GM19372 (cell line): ENCODE results near the gene SNUPN.
"Not testable (repeated sequence)": the region's sequence is repeated elsewhere in the genome, so short reads cannot be mapped to it uniquely, and the experiment has no call there.

Experiments used
- ATAC-seq: cut with Tn5 transposase; IDR thresholded peaks from one replicate; pipeline ENCODE4 v1.9.1; 2021; ENCODE audit warnings: mild to moderate bottlenecking, low read depth, moderate library complexity; ENCODE audit not compliant: unreplicated experiment

SNUPN gene

GRCh38 chr15:75584121-75584520, 41.4 kb downstream of the SNUPN start:
- ATAC-seq, result no peak

- ATAC-seq, result no peak
Observed at GRCh38 chr15:75583701-75584100, 41.8 kb downstream of the SNUPN start.

DNA sequence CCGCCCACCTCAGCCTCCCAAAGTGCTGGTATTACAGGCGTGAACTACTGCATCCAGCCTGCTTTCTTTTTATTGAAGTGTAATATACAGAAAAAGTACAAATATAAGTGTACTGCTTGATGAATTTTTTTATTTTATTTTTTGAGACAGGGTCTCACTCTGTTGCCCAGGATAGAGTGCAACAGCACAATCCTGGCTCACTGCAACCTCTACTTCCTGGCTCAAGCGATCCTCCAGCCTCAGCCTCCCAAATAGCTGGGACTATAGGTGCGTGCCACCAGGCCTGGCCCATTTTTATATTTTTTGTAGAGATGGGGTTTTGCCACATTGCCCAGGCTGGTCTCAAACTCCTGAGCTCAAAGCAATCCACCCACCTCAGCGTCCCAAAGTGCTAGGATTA, 42.6 kb downstream of the SNUPN start:
- not testable (repeated sequence) for ATAC-seq

DNA sequence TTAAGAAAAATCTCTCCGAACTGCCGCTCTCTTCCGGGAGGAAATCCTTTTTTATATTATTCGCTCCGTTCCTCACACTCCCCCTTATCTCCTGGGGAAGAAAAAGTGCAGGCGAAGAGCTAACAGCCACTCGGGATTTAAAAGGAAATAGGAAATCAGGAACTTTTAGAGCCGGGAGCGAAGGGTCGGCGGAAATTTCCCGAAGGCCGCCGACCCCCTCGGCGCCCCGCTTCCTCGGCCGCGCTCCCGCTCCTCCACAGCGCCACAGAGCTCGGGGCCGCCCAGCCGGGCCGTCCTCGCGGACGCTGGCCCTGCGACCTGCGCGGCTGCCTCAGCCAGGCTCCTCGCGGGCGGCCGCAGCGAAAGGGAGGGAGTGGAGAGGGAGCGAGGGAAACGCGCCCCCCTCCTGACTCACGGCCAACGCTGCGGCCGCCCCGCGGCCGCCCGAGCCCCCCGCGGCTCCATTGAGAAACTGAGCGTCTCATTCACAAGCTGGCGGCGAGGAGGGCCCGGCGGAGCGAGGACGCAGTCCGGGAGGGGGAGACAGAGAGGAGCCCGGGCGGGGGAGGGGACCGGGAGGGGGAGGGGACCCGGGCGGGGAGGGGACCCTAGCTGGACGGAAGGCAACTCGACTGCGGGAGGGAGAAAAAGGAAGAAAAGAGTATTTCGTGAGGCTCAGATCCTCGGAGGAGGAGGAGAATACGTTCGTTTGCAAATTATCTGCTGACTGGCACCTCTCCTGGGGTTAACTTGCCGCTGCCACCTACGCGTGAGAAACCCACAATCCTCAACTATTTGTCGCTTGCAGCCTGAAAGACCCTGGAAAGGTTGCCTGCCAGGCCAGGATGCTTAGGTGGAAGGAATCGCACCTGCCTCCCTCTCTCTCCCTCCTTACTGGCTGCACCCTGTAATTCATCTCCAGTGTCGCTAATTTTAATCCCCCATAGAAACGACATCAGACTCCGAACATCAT, 46.3 kb downstream of the SNUPN start, which contains the start of gene PTPN9:
TSS of gene PTPN9 (minus strand) at position 368 of the 973 bp plus-strand sequence. CDS start 539 bp downstream, outside the sequence.
- peak; percentile 60 for ATAC-seq

DNA sequence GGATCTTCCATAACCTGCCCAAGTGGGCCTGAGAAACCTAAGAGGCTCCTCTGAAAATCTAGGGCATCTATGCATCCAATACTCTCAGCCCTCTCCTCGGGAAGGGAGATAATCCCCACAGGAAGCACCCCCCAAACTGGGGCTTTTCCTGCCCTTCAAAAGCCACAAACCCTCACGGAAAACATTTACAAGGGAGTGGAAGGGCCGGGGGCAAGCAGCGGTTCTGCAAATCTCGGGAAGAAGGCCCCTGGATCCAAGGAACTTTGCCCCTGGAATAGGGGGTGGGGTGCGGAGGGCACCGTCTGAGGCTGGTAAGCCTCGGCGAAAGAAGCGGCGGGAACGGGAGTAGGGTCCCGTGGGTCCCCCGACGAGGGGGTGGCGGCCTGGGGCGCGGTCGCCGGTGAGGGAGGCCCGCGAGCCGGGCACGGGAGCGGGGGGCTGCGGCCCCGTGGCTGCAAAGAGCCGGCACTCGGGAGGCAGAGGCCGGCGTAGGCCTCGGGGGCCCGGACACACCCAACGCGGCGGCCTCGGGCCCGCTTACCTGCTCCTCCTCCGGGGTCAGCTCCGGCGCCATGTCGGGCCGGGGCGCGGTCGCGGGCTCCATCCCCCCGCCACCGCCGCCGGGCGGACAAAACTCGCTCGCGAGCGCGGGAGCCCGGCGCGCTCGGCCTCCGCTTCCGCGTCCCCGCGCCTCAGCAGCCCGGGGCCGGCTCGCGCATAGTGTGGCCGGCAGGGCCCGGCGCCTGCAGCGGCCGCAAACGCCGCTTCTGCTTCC, 47.2 kb downstream of the SNUPN start:
- peak; percentile 35 for ATAC-seq

DNA sequence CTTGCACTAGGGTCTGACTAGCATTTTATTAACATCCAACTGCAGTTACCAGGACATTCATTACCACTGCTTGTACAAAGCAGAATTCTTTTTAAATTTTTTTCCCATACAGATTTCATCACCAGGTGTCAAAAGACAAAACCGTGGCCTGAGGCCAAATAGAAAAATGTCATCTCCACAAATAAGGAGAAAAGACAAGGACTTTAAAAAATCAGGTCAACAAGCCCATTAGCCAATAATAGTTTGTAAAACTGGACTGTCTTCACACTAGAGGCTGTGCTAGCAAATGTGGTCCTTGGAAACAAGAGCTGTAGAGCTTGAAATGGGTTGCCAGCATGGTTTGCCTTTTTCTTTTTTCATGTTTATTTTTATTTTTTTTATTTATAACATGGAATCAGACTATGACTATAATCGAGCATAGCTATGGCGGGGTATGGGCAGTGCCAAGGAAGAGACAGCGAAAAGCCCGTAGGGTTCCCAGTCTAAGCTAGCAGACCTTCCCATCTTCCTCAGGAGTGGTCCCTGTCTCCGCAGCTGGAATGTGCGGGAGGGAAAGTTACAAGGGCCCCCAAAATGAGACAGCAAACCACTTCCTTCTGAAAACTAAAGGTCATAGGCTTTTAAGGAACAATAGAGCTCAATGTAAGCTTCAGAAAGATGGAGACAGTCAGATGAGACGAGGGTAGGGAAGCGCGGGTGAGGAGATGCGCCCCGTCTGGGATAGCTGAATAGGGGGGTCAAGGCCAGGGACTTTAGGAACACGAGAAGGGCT, 47.9 kb downstream of the SNUPN start:
- ATAC-seq, result no peak

DNA sequence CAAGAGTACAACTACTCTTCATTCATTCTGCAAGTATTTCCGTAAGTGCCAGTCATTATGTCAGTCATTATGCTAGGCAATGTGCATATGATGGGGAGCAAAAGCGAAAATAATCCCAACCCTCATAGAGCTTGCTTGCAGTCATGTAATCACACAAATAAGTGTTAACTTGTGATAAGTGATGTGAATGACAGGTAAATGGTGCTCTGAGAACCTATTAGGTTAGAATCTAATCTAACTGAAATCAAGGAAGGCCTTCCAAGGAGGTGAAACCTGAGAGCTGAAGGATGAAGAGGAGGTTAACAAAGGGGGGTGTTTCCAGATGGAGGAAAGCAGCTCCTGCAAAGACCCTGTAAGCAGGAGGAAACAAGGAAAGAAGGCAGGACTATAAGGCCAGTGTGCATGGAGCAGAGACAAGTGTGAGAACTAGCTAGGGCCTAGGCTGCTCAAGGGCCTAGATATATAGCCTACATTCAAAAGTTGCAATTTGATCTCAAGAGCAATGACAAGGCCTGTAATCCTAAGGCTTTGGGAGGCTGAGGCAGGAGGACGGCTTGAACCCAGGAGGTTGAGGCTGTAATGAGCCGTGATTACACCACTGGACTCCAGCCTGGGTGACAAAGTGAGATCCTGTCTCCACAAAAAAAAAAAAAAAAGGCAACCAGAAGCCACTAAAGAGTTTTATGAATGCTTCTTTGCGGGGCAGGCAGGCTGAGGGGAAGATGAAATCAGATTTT, 51.7 kb downstream of the SNUPN start:
- no peak for ATAC-seq

GRCh38 chr15:75570126-75570845, 55.2 kb downstream of the SNUPN start:
- ATAC-seq, result no peak

DNA sequence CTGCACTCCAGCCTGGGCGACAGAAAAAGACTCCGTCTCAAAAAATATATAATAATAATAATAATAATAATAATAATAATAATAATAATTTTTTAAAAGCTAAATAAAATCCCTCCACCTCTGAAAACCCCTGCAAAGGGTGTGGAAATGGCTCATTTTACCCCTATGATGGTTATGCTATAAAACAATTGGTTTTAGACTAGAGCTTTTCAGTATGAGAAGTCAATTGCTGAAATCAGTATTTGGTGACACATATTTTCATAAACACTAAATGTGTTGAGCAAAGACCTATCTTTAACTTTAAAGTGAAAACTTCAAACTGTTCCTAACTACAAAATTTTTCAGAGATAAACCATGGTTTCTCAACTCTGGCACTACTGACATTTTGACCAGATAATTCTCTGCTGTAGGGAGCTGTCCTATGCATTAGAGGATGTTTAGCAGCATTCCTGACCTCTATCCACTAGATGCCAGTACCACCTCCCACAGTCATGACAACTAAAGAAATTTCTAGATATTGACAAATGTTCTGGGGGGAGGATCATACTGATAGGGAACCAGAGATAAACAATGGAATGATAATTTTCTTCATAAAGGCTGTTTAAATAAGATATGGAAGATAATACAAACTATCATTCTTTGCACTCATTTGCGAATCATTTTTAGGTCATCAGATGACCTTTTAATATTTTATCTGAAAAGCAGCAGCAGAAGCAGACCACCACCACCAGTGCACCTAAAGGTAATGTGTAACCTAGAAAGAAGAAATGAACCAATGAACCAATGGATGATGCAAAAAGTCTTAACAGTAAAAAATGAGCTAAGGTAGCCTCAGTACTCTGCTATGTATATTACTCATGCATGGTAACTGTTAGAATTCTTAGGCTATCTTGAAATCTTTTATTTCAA, 60.2 kb downstream of the SNUPN start:
- no peak for ATAC-seq

DNA sequence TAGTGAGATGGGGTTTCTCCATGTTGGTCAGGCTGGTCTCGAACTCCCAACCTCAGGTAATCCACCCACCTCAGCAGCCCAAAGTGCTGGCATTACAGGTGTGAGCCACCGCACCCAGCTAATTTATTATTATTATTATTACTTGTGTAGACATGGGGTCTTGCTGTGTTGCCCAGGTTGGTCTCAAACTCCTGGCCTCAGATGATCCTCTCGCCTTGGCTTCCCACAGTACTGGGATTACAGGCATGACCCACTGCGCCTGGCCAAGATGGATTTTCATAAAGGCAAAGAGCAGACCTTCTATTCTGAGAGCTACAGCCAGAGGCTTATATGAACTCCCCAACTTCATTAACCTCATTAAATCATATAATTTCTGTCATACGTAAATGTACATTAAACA, 63.6 kb downstream of the SNUPN start:
- ATAC-seq, result no peak

DNA sequence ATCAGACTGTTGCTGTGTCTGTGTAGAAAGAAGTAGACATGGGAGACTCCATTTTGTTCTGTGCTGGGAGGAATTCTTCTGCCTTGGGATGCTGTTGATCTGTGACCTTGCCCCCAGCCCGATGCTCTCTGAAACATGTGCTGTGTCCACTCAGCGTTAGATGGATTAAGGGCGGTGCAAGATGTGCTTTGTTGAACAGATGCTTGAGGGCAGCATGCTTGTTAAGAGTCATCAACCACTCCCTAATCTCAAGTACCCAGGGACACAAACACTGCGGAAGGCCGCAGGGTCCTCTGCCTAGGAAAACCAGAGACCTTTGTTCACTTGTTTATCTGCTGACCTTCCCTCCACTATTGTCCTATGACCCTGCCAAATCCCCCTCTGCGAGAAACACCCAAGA, 66.2 kb downstream of the SNUPN start:
- ATAC-seq, result not testable (repeated sequence)

- ATAC-seq, result not testable (repeated sequence)
Observed at GRCh38 chr15:75558955-75559354, 66.6 kb downstream of the SNUPN start.

DNA sequence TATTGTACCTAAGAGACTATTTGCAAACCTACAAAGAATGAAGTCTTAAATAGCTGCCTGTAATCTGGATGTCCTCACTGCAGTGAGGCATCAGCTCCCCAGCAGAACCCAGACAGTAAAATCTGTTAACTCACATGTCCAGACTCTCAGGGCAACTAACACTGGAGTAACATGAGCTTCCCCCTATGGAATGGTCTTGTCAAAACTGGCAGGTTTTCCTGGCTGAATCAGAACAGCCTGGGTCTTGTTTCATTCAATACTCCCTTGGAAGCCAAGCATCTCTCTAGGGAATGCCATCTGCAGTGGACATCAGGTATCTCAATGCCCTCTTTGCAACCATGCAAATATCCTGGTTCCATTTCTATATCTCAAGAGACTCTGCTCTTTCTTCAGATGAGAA, 70.8 kb downstream of the SNUPN start:
- ATAC-seq, result no peak

- no peak for ATAC-seq
Observed at GRCh38 chr15:75553659-75554058, 71.9 kb downstream of the SNUPN start.

- no peak for ATAC-seq
Observed at GRCh38 chr15:75551091-75551490, 74.4 kb downstream of the SNUPN start.
